ENCODE results near the gene PCDHGC5. TPM values are rescaled to one million over a fixed set of nuclear protein-coding genes. Genes with fewer than 3 reads are reported as not detected.

Gene PCDHGC5
- total and polyA plus RNA-seq, 2 donors (not counting 1 experiment from before 2014, with no cell fraction given), result 0.10 to 0.67 TPM

DNA sequence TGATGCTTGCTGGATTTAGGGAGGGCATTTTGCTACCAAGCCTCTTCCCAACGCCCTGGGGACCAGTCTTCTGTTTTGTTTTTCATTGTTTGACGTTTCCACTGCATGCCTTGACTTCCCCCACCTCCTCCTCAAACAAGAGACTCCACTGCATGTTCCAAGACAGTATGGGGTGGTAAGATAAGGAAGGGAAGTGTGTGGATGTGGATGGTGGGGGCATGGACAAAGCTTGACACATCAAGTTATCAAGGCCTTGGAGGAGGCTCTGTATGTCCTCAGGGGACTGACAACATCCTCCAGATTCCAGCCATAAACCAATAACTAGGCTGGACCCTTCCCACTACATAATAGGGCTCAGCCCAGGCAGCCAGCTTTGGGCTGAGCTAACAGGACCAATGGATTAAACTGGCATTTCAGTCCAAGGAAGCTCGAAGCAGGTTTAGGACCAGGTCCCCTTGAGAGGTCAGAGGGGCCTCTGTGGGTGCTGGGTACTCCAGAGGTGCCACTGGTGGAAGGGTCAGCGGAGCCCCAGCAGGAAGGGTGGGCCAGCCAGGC is 23.0 kb downstream of the PCDHGC5 start:
- peaks cover 58 to 95% of the 10 kb centered on the region in 2 donors for H3K4me1 ChIP-seq (ENCODE audit: control insufficient read depth in 2 of 2, insufficient read depth in 2 of 2, low read length in 2 of 2)
- H3K9me3 ChIP-seq (ENCODE audit: control extremely low read depth in 1 of 3, control insufficient read depth in 2 of 3, insufficient read depth in 1 of 3, low read length in 2 of 3), result peaks cover 0 to 13% (median 0%) of the 10 kb centered on the region in 3 donors
- H3K27ac ChIP-seq (ENCODE audit: low read length in 2 of 2), result peak overlapping the region in 1 of 2 donors; percentile 0
- peaks cover 91% of the 10 kb centered on the region for H3K4me1 Mint-ChIP-seq
- H3K4me3 Mint-ChIP-seq, result peak overlapping the region; percentile 92
- H3K27ac Mint-ChIP-seq, result peak overlapping the region; percentile 69
- H3K36me3 ChIP-seq (replicated peaks in 1 of 2; ENCODE audit: control extremely low read depth in 1 of 2, control insufficient read depth in 1 of 2, extremely low read depth in 1 of 2, insufficient read depth in 2 of 2, low read length in 1 of 2), result peaks cover 0 to 23% of the 10 kb centered on the region in 2 experiments
- WGBS (ENCODE audit: insufficient coverage), result 85% methylated on average over 2 of the region's 4 CpGs
- peaks cover 5% of the 10 kb centered on the region for H4K20me1 ChIP-seq (ENCODE audit: control insufficient read depth, insufficient read depth, low read length, poor library complexity, severe bottlenecking)
- no peak for DNase-seq
- peak overlapping the region in 1 of 5 experiments; percentile 64 for H3K4me3 ChIP-seq (ENCODE audit: control extremely low read depth in 1 of 5, extremely low read depth in 1 of 5, insufficient read depth in 1 of 5, low read depth in 2 of 5, low read length in 4 of 5)
- H3K79me2 ChIP-seq (ENCODE audit: control insufficient read depth, insufficient read depth, low read length), result no peaks in the 10 kb centered on the region
- peaks cover 3% of the 10 kb centered on the region for H3K9me3 Mint-ChIP-seq (ENCODE audit: insufficient read depth)
- H3K27me3 Mint-ChIP-seq, result no peaks in the 10 kb centered on the region
- TF ChIP-seq, protein P1, sequence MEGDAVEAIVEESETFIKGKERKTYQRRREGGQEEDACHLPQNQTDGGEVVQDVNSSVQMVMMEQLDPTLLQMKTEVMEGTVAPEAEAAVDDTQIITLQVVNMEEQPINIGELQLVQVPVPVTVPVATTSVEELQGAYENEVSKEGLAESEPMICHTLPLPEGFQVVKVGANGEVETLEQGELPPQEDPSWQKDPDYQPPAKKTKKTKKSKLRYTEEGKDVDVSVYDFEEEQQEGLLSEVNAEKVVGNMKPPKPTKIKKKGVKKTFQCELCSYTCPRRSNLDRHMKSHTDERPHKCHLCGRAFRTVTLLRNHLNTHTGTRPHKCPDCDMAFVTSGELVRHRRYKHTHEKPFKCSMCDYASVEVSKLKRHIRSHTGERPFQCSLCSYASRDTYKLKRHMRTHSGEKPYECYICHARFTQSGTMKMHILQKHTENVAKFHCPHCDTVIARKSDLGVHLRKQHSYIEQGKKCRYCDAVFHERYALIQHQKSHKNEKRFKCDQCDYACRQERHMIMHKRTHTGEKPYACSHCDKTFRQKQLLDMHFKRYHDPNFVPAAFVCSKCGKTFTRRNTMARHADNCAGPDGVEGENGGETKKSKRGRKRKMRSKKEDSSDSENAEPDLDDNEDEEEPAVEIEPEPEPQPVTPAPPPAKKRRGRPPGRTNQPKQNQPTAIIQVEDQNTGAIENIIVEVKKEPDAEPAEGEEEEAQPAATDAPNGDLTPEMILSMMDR (IDR thresholded peaks at IDR 0.05), result no peak
- TF ChIP-seq EZH2 (IDR thresholded peaks at IDR 0.05; ENCODE audit: borderline replicate concordance, insufficient read depth, low read depth, low read length, poor library complexity, severe bottlenecking), result no peak
- peak overlapping the region; percentile 39 for H2AFZ ChIP-seq (ENCODE audit: insufficient read depth, low read depth, low read length, poor library complexity, severe bottlenecking)
- H3K4me2 ChIP-seq (replicated peaks; ENCODE audit: low read depth, low read length, poor library complexity, severe bottlenecking), result peak overlapping the region; percentile 86
- intact Hi-C loops (cut with micrococcal nuclease), result loop anchor here (1.0 to 2.0 kb wide), 4 partner anchors 12 to 191 kb away; partner anchors contain the start of gene TAF7
- ChIA-PET CTCF (interaction anchor here (0.5 to 12.8 kb wide), 16 partner anchors 10 to 191 kb away, joined by 3 to 176 read pairs (median 10); partner anchors contain the start of genes PCDHGA11, PCDHGA12, PCDHGC3 and PCDHGC4), POLR2A (interaction anchor here (0.6 to 1.3 kb wide), 2 partner anchors 19 to 30 kb away, joined by 3 to 6 read pairs; no protein-coding TSS in a partner anchor)
- no peaks in the 10 kb centered on the region for H3K27me3 ChIP-seq (replicated peaks in 1 of 4; ENCODE audit: control extremely low read depth in 1 of 4, control insufficient read depth in 3 of 4, insufficient read depth in 4 of 4, low read length in 3 of 4)
- no peak for ATAC-seq (ENCODE audit: low read depth)
- H3K9ac ChIP-seq (ENCODE audit: low read length), result no peak overlapping the region
